Caco-2 (cell line): ENCODE measurements around the gene ZIC2. TPM values are rescaled to one million over a fixed set of nuclear protein-coding genes. Genes with fewer than 3 reads are reported as not detected.
A peak's percentile ranks its signal among the peaks of the same experiment; 100 is the strongest.

Experiments used
- BruUV-seq: library from RNA; stranded (reverse); fragments of 400-500 nt; replicated peaks from 2 replicates; lab custom pipeline; 2021; lab: Mats Ljungman, UMichigan
- CTCF ChIA-PET: fragments of 300-600 bp; sonication (Branson Sonifier 250); formaldehyde crosslinking; loops from one replicate; lab custom pipeline; 2022; ENCODE audit warnings: antibody characterized with exemption; lab: Charles Lee
- POLR2A ChIA-PET: fragments of 300-600 bp; sonication (Branson Sonifier 250); formaldehyde crosslinking; loops from one replicate; lab custom pipeline; 2022; ENCODE audit warnings: antibody characterized with exemption; lab: Charles Lee
- DNase-seq, 2 experiments: peaks; one replicate each; pipeline versions ENCODE4 v3.0.0 to v3.0.0-alpha.2; 2020 to 2022
- H3K27me3 ChIP-seq: replicated peaks from 2 replicates; pipeline ENCODE4 v1.6.0; 2011; ENCODE audit warnings: low read length; ENCODE audit not compliant: control insufficient read depth, insufficient read depth
- H3K36me3 ChIP-seq: 2 replicates; pipeline ENCODE4 v1.5.1; 2011; ENCODE audit warnings: low read length; ENCODE audit not compliant: control insufficient read depth, insufficient read depth
- H3K4me1 ChIP-seq: fragments of 250-450 bp; sonication (Bioruptor Pico); 2 replicates; pipeline ENCODE4 v1.5.1; 2020; ENCODE audit warnings: mild to moderate bottlenecking
- H3K4me3 ChIP-seq: 2 replicates; pipeline ENCODE4 v1.5.1; 2011; ENCODE audit warnings: low read depth, mild to moderate bottlenecking, control low read depth, low read length
- H3K9me3 ChIP-seq: fragments of 250-450 bp; sonication (Bioruptor Pico); 2 replicates; pipeline ENCODE4 v1.5.1; 2020; ENCODE audit warnings: mild to moderate bottlenecking, moderate library complexity
- H3K27ac Mint-ChIP-seq: one replicate; pipeline ENCODE4 v1.8.0; 2022; ENCODE audit warnings: mixed read lengths; ENCODE audit not compliant: unreplicated experiment
- H3K27me3 Mint-ChIP-seq: one replicate; pipeline ENCODE4 v1.8.0; 2022; ENCODE audit warnings: mixed read lengths; ENCODE audit not compliant: insufficient read depth, unreplicated experiment
- H3K36me3 Mint-ChIP-seq: one replicate; pipeline ENCODE4 v1.8.0; 2022; ENCODE audit warnings: mild to moderate bottlenecking, mixed read lengths; ENCODE audit not compliant: insufficient read depth, unreplicated experiment
- H3K4me1 Mint-ChIP-seq: one replicate; pipeline ENCODE4 v1.8.0; 2022; ENCODE audit warnings: low read depth, mixed read lengths; ENCODE audit not compliant: unreplicated experiment
- H3K4me3 Mint-ChIP-seq: one replicate; pipeline ENCODE4 v1.8.0; 2022; ENCODE audit warnings: mild to moderate bottlenecking, moderate library complexity, mixed read lengths; ENCODE audit not compliant: unreplicated experiment
- H3K9me3 Mint-ChIP-seq: one replicate; pipeline ENCODE4 v1.8.0; 2022; ENCODE audit warnings: mixed read lengths; ENCODE audit not compliant: unreplicated experiment
- intact Hi-C: fragments of 100-400 bp; cut with micrococcal nuclease; formaldehyde crosslinking; loops from one replicate; pipeline ENCODE4 v1.10.0; 2022; ENCODE audit not compliant: unreplicated experiment
- total RNA-seq: library from RNA; stranded (reverse); gene quantifications from 2 replicates; pipeline ENCODE4 v1.2.3, GENCODE V29; 2022
- TF ChIP-seq, protein P1 (sequence below), 2 experiments: fragments of 200-600 bp in 1 of 2; IDR thresholded peaks; 1 replicate in 1 of 2; 2 replicates in 1 of 2; pipeline versions ENCODE4 v1.5.1 to v1.8.0; 2011 to 2022; ENCODE audit warnings: antibody characterized with exemption in 1 of 2, control low read depth in 1 of 2, inconsistent platforms in 1 of 2, low read depth in 1 of 2, low read length in 1 of 2, mild to moderate bottlenecking in 1 of 2, moderate library complexity in 1 of 2; ENCODE audit not compliant: insufficient read depth in 1 of 2, severe bottlenecking in 1 of 2, unreplicated experiment in 1 of 2

The ZIC2 gene
- total RNA-seq, 1 experiment from 2014 or later: 1.3 TPM

DNA sequence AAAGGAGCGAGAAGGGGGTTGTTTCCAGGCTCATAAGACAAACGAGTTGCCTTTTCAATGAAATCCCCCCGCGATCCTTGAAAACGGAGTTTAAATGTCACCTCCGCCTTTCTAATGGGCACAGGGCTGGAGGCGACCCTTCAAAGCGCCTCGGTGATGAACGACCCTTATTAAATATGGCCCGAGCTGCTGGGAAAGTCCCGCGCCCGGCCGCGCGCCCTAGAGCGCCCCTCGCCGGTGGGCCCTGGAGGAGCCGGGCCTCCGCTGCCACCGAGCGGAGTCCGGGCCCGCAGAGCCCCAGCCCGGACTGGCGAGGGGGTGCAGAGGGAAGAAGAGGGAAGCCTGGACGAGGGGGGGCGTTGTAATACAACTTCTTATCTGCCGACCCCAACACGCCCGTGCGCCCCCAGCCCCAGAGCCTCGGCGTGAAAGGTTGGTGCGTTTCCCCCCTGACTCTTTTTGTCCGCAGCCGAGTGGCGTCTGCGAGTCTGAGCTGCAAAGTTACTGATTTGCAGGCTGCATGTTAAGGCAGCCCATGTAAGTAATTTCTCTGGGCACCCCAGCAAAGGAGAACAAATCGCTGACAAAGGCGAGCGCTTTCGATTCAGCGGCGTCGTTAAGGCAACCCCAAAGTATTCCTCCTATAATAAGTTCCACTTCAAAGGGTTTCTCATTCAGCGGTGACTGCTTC, 21.9 kb upstream of the ZIC2 start:
- Mint-ChIP-seq H3K36me3 (no peaks in the 10 kb centered on the region), H3K4me3 (peak overlapping the region; percentile 23), H3K9me3 (no peaks in the 10 kb centered on the region), H3K27ac (no peak overlapping the region), H3K4me1 (no peaks in the 10 kb centered on the region), H3K27me3 (peaks cover 2% of the 10 kb centered on the region)
- H3K27me3 ChIP-seq: no peaks in the 10 kb centered on the region
- DNase-seq: no peak
- intact Hi-C loops: no loop called here
- no peak overlapping the region for H3K4me3 ChIP-seq
- TF ChIP-seq, protein P1, sequence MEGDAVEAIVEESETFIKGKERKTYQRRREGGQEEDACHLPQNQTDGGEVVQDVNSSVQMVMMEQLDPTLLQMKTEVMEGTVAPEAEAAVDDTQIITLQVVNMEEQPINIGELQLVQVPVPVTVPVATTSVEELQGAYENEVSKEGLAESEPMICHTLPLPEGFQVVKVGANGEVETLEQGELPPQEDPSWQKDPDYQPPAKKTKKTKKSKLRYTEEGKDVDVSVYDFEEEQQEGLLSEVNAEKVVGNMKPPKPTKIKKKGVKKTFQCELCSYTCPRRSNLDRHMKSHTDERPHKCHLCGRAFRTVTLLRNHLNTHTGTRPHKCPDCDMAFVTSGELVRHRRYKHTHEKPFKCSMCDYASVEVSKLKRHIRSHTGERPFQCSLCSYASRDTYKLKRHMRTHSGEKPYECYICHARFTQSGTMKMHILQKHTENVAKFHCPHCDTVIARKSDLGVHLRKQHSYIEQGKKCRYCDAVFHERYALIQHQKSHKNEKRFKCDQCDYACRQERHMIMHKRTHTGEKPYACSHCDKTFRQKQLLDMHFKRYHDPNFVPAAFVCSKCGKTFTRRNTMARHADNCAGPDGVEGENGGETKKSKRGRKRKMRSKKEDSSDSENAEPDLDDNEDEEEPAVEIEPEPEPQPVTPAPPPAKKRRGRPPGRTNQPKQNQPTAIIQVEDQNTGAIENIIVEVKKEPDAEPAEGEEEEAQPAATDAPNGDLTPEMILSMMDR (IDR thresholded peaks at IDR 0.05; ENCODE audit: insufficient read depth in 1 of 2, low read depth in 1 of 2, low read length in 1 of 2, severe bottlenecking in 1 of 2, unreplicated experiment in 1 of 2): no peak
- no peaks in the 10 kb centered on the region for H3K9me3 ChIP-seq
- ChIA-PET CTCF (no interaction called here), POLR2A (no interaction called here)
- no peaks in the 10 kb centered on the region for H3K36me3 ChIP-seq
- no peaks in the 10 kb centered on the region for H3K4me1 ChIP-seq
- no TSS peak for BruUV-seq

- Mint-ChIP-seq H3K36me3 (no peaks in the 10 kb centered on the region), H3K27ac (no peak overlapping the region), H3K4me3 (no peak overlapping the region), H3K9me3 (no peaks in the 10 kb centered on the region), H3K4me1 (no peaks in the 10 kb centered on the region), H3K27me3 (peaks cover 2% of the 10 kb centered on the region)
- Histone ChIP-seq H3K4me1 (no peaks in the 10 kb centered on the region), H3K4me3 (no peak overlapping the region), H3K27me3 (0 out of 2 replicates have a peak, but pooled peaks cover under 1% of the 10 kb centered on the region), H3K9me3 (no peaks in the 10 kb centered on the region), H3K36me3 (no peaks in the 10 kb centered on the region)
- ChIA-PET POLR2A (no interaction called here), CTCF (no interaction called here)
- no peak for DNase-seq
- BruUV-seq: no TSS peak
- TF ChIP-seq, protein P1 (IDR thresholded peaks at IDR 0.05; ENCODE audit: insufficient read depth in 1 of 2, low read depth in 1 of 2, low read length in 1 of 2, severe bottlenecking in 1 of 2, unreplicated experiment in 1 of 2): no peak
- intact Hi-C loops: no loop called here
Observed at GRCh38 chr13:99960663-99961311, 20.8 kb upstream of the ZIC2 start.

GRCh38 chr13:99961636-99962035, 19.9 kb upstream of the ZIC2 start:
- BruUV-seq: no TSS peak
- intact Hi-C loops: no loop called here
- H3K36me3 Mint-ChIP-seq: no peaks in the 10 kb centered on the region
- H3K9me3 Mint-ChIP-seq: no peaks in the 10 kb centered on the region
- H3K4me1 Mint-ChIP-seq: no peaks in the 10 kb centered on the region
- ChIA-PET CTCF (no interaction called here), POLR2A (no interaction called here)
- H3K27ac Mint-ChIP-seq: no peak overlapping the region
- no peak overlapping the region for H3K4me3 Mint-ChIP-seq
- Histone ChIP-seq H3K4me1 (no peaks in the 10 kb centered on the region), H3K36me3 (no peaks in the 10 kb centered on the region), H3K27me3 (0 out of 2 replicates have a peak, but pooled peaks cover 1% of the 10 kb centered on the region), H3K4me3 (no peak overlapping the region), H3K9me3 (no peaks in the 10 kb centered on the region)
- peaks cover 4% of the 10 kb centered on the region for H3K27me3 Mint-ChIP-seq
- TF ChIP-seq, protein P1 (IDR thresholded peaks at IDR 0.05; ENCODE audit: insufficient read depth in 1 of 2, low read depth in 1 of 2, low read length in 1 of 2, severe bottlenecking in 1 of 2, unreplicated experiment in 1 of 2): no peak
- no peak for DNase-seq
